Measurements from ENCODE around the gene BTRC.

BTRC gene

GRCh38 chr10:101485681-101486554, 132.0 kb downstream of the BTRC start:
- no peak for DNase-seq (ENCODE audit: low read depth)

DNA sequence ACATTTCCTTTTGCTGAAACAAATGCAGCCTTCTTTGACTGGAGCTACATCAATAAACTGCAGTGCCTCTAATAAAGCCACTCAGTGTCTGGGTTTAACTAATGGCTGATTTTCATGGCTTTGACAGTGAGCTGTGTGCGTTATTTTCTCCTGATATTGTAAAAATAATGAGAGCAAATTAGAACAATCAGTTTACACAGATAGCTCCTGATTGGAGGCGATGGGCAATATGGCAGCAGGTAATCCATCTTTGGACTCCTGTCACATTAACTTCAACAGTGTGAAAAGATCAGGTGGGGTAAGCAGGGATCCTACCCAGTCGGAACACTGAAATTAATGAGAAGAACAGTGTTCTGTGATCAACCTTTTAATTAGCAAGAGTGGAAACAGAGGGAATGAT, 133.4 kb downstream of the BTRC start:
- DNase-seq (ENCODE audit: low read depth) = no peak

- DNase-seq (ENCODE audit: low read depth) = no peak
Observed at GRCh38 chr10:101489355-101489754, 135.4 kb downstream of the BTRC start.

GRCh38 chr10:101490026-101490425, 136.1 kb downstream of the BTRC start:
- DNase-seq (ENCODE audit: low read depth) = no peak

DNA sequence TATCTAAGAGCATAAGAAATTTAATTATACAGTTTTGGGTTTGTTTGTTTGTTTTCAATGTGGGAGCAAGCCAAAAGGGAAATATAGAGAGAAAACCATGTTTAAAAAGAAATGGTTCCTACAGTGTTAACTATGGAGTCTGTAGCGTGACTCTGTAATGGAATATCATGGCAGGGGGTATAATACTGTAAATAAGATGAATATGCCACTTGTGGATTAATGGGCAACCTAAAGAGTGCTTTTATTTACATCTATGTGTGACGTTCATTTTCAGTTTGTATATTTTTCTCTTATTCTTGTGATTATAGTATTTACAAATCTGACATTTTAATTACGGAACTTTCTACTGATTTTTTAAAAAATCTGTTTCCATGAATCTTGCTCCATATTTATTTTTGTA, 138.2 kb downstream of the BTRC start:
- no peak for DNase-seq (ENCODE audit: low read depth)

DNA sequence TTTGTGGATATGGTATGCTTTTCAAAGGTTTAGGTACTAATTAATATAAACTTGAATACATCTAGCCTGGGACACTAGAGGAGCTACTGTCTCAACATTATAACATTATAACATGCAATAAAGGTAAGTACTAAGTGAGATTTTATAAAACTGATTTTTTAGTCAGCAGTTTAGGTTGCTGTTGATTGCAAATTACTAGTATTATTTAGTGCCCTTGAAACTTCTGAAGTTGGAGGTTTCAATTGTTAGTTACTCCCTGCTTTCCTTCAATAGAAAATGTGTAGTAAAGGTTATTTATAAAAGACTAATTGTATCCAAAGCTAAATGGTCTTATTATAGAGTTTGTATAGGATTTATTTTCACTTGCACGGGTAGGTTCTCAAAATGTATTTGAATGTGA, 138.8 kb downstream of the BTRC start:
- no peak for DNase-seq (ENCODE audit: low read depth)

DNA sequence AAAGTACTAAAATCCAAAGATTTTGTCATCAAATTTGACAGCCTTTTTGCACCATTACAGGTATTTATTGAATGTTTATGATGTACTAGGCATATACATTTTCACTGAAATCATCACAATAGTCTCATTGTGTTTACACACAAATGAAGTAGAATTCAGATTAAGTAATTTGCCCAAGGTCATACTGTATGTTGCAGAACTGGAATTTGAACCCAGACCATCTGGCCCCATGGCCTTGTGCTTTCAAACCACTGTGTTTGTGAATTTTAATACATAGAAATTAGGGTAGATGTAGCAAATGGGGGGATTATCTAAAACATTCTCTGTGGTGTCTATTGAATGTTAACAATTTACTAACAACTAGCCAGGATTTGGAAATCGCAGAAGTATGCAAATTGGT, 139.3 kb downstream of the BTRC start:
- no peak for DNase-seq (ENCODE audit: low read depth)

GRCh38 chr10:101493782-101494281, 139.9 kb downstream of the BTRC start:
- no peak for DNase-seq (ENCODE audit: low read depth)

GRCh38 chr10:101494650-101495049, 140.7 kb downstream of the BTRC start:
- DNase-seq (ENCODE audit: low read depth) = no peak

DNA sequence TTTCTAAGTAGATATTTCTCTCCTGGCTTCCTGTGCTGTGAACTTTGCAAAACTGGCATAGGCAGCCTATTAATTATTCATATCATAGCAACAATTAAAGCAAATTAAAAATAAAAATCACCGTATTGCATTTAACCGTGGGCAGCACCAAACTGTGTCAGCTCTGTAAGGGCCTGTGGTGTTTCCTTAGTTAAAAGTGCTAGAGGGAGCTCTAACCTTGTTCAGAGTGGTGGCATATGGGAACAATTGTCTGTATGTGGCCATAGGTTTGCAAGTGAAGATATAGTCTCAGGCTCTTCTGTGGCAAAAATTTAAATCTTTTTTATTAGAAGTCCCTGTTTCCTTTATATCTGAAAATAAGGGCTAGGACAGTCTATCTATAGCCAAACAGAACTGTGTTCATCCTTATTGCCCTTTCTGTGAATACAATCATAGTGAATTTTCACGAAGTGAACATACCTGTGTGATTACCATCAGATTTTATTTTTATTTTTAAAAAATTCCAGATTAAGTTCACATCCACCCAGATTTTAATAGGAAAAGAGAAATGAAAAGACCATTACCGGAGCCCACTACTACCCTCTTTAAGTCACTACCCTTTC, 141.5 kb downstream of the BTRC start:
- DNase-seq (ENCODE audit: low read depth) = no peak

DNA sequence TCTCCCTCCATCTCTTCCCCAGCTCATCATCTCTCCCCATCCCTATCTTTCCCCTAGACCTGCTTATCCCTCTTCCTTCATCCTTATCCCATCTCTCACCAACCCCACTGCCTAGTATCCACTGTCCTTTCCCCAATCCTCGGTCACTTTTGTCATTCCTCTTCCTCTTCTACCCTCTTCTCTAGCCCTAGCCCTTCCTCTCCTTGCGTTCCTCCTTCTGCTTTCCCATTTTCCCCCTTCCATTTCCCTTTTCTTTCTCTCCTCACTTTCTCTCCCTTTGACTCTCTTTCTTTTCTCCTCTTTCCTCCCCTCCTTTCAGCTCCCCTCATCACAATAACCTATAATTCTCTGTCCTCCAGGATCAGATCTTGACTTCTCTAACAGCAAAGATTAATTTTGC, 150.5 kb downstream of the BTRC start:
- DNase-seq (ENCODE audit: low read depth) = no peak

- DNase-seq (ENCODE audit: low read depth) = no peak
Observed at GRCh38 chr10:101506829-101507661, 153.1 kb downstream of the BTRC start.

GRCh38 chr10:101507828-101508227, 153.9 kb downstream of the BTRC start:
- DNase-seq (ENCODE audit: low read depth) = no peak

DNA sequence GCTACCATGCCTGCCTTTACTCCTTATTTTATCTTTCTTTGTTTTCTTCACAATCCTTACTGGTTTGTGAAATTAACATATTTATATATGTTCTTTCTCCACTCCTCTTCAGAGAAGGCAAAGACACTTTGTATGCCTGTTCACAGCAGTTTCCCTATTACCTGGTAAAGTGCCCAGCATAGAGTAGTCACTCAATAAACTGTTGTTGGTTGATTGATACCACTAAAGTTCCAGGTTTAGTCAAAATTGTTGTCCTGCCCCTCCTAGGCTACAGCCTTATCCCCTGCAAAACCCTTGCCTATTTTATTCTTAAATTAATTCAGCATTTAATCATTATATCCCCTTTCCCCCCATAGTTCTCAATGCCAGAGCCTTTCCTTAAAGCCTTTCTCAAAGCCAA, 158.0 kb downstream of the BTRC start:
- DNase-seq (ENCODE audit: low read depth) = no peak

DNA sequence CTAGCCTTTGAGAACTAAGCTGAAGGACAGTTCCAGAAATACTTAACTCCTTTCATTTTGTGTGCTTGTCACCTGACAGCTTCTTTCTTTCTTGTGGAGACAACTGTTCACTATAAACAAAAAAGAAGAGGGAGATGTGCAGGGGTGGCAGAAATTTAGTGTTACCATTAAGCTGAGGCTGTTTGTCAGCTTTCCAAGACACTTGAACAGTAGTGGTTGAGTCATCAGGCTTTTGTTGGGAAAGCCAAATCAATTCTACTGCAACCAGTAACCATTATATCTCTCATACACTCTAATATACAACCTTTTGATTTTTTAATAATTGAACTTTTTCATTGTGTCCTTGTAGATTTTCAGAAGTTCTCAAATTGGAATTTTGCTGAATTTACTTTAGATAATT, 158.8 kb downstream of the BTRC start:
- DNase-seq (ENCODE audit: low read depth) = no peak

GRCh38 chr10:101513733-101514132, 159.8 kb downstream of the BTRC start:
- no peak for DNase-seq (ENCODE audit: low read depth)

- DNase-seq (ENCODE audit: low read depth) = no peak
Observed at GRCh38 chr10:101525848-101526247, 171.9 kb downstream of the BTRC start.

DNA sequence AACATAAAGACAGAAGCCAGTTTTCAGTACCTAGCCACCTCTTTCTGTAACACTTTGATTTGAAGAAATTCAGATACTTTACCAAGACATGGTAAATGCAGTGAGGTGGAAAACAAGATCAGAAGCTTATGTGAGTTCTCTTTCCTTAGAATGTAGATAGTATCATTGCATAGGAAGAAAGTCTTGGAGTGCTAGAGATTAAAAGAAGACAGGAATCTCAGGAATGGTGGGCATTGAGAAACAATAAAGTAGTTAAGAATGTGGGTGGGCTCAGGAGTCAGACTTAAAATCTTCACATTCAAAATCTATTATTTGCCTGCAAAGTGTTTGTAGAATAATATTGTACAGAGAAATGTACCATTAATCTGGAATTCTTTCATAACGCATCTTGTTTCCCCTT, 175.2 kb downstream of the BTRC start:
- no peak for DNase-seq (ENCODE audit: low read depth)

DNA sequence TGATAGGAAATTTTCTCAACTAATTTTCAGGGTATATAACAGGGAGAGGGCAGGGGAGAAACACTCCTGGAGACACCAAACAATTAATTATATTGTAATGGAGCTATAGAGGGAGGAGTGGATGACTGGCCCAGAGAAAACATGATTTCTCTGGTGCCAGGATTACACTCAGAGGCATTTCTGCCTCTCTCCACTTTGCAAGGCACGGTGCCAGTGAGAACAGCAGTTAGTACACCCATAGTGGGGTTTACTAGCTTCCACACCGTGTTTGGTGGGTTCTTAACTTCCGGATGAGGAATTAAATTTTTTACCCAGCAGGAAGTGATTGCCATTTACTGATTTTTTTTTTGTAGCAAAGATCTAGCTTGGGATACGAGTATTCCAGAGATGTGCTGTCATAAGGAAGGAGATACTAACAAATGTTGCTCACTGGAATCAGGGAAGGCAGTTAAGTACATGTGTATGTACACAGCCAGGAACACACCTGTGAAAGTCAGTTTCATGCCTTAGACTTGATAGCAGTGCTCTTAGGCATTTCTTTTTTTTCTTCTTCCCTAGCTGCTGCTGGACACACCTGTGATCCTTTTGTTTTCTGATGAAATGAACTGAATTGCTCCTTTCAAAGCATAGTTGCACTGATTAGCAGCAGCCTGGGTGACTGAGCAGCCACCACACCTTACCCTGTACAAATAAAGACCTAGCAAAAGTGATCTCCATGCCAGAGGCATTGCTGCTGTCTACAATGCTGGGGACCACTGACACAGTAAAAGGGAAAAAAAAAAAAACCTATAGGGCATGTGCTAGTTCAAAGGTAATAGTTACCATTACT, 176.0 kb downstream of the BTRC start:
- DNase-seq (ENCODE audit: low read depth) = no peak

GRCh38 chr10:101535949-101536348, 182.0 kb downstream of the BTRC start:
- no peak for DNase-seq (ENCODE audit: low read depth)

GRCh38 chr10:101536800-101537199, 182.8 kb downstream of the BTRC start:
- DNase-seq (ENCODE audit: low read depth) = no peak

DNA sequence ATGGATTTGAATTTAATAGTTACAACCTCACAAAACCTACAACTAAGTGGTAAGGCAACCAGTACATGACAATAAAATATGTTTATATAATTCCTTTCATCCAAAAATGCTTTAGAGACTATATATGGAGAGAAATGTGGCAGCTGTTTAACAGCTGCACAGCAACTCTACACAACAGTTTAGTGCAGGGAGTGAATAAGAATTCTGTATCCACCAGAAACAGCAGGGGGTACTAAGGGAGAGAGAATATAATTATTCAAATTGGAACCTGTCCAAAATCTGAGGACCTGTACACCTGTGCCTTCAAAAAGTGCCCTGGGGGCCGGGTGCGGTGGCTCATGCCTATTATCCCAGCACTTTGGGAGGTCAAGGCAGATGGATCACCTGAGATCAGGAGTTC, 184.5 kb downstream of the BTRC start:
- no peak for DNase-seq (ENCODE audit: low read depth)
